Naive B cell (primary cell): ENCODE results near the gene SPP1. TPM values are rescaled to one million over a fixed set of nuclear protein-coding genes. Genes with fewer than 3 reads are reported as not detected.
"Not testable (repeated sequence)": the region's sequence is repeated elsewhere in the genome, so short reads cannot be mapped to it uniquely, and the experiment has no call there.

Source experiments
- ATAC-seq, 2 donors: fragments of 150-1000 bp; cut with Tn5 transposase; 2 replicates each; pipeline ENCODE4 v1.10.0; 2021; ENCODE audit warnings: low read depth in 2 of 2, mild to moderate bottlenecking in 2 of 2, moderate library complexity in 2 of 2
- DNase-seq: peaks from one replicate; pipeline ENCODE4 v3.0.0; 2022
- H3K27ac Mint-ChIP-seq, 6 donors: one replicate each; pipeline ENCODE4 v1.8.0; 2020 to 2022; ENCODE audit warnings: mild to moderate bottlenecking in 6 of 6, mixed read lengths in 6 of 6, moderate library complexity in 5 of 6, inconsistent platforms in 2 of 6
- H3K27me3 Mint-ChIP-seq, 3 donors: one replicate each; pipeline ENCODE4 v1.8.0; 2021 to 2022; ENCODE audit warnings: mixed read lengths in 3 of 3, mild to moderate bottlenecking in 1 of 3
- H3K36me3 Mint-ChIP-seq, 2 donors: one replicate each; pipeline ENCODE4 v1.8.0; 2020 to 2022; ENCODE audit warnings: mixed read lengths in 2 of 2, inconsistent platforms in 1 of 2, mild to moderate bottlenecking in 1 of 2
- H3K4me1 Mint-ChIP-seq, 3 donors: one replicate each; pipeline ENCODE4 v1.8.0; 2020 to 2022; ENCODE audit warnings: mixed read lengths in 3 of 3, inconsistent platforms in 1 of 3, mild to moderate bottlenecking in 1 of 3, moderate library complexity in 1 of 3
- H3K4me3 Mint-ChIP-seq, 8 donors: one replicate each; pipeline ENCODE4 v1.8.0; 2020 to 2022; ENCODE audit warnings: mild to moderate bottlenecking in 8 of 8, mixed read lengths in 8 of 8, moderate library complexity in 8 of 8, inconsistent platforms in 2 of 8
- H3K9me3 Mint-ChIP-seq, 7 donors: one replicate each; pipeline ENCODE4 v1.8.0; 2020 to 2022; ENCODE audit warnings: mixed read lengths in 7 of 7, mild to moderate bottlenecking in 5 of 7, inconsistent platforms in 2 of 7, moderate library complexity in 1 of 7
- polyA plus RNA-seq, 6 donors: library from polyadenylated mRNA; unstranded; fragments of 300-500 nt; fragmentation: Illumina TruSeq; gene quantifications; one replicate each; pipeline ENCODE4 v1.2.3, GENCODE V29; 2021; ENCODE audit warnings: low read depth in 6 of 6

The SPP1 gene
- polyA plus RNA-seq, 6 donors from 2014 or later: not detected

GRCh38 chr4:88025868-88026661 lies 50.6 kb downstream of the SPP1 start:
- peaks cover 10 to 14% of the 10 kb centered on the region in 2 donors for H3K36me3 Mint-ChIP-seq
- H3K4me3 Mint-ChIP-seq: peak overlapping the region in 1 of 8 donors; percentile 46
- not testable (repeated sequence) for H3K27me3 Mint-ChIP-seq, H3K27ac Mint-ChIP-seq, H3K4me1 Mint-ChIP-seq, DNase-seq, ATAC-seq
- peaks cover 7 to 14% (median 12%) of the 10 kb centered on the region in 7 donors for H3K9me3 Mint-ChIP-seq

GRCh38 chr4:88027611-88028608 lies 52.4 kb downstream of the SPP1 start:
- Mint-ChIP-seq H3K27me3 (no peaks in the 10 kb centered on the region), H3K4me3 (no peak overlapping the region)

DNA sequence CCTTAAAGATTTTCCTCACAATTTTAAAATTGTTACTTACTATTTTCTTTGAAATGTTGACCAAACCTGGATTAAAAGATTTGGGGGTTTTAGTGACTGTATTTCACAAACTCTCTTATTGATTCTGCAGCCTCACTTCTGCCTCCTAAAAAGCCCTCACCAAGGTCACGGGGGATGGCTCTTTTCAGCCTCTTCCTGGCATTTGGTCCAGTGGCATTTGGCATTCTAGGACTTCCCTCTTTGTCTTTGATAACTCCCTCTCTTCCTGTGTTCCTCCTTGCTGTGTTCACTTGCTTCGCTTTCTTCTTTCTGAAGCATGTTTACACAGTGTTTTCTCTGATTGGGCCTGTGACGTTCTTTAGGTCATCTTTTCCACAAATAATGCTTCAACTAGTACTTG lies 53.4 kb downstream of the SPP1 start:
- Mint-ChIP-seq H3K9me3 (peaks cover 7 to 14% (median 12%) of the 10 kb centered on the region in 7 donors), H3K27me3 (no peaks in the 10 kb centered on the region), H3K36me3 (peaks cover 10 to 14% of the 10 kb centered on the region in 2 donors), H3K27ac (no peak overlapping the region), H3K4me3 (no peak overlapping the region), H3K4me1 (peaks cover 0 to 4% (median 0%) of the 10 kb centered on the region in 3 donors)
- DNase-seq (no peak), ATAC-seq (no peak)

More at GRCh38 chr4:88027611-88028608, 52.4 kb downstream of the SPP1 start:
- DNase-seq (no peak), ATAC-seq (no peak)
- Mint-ChIP-seq H3K4me1 (peaks cover 0 to 4% (median 0%) of the 10 kb centered on the region in 3 donors), H3K27ac (peak overlapping the region in 1 of 6 donors; percentile 43), H3K9me3 (peaks cover 7 to 14% (median 12%) of the 10 kb centered on the region in 7 donors), H3K36me3 (peaks cover 10 to 14% of the 10 kb centered on the region in 2 donors)

- H3K27me3 Mint-ChIP-seq: no peaks in the 10 kb centered on the region
- no peak for DNase-seq
- H3K36me3 Mint-ChIP-seq: peaks cover 10 to 14% of the 10 kb centered on the region in 2 donors
- H3K9me3 Mint-ChIP-seq: peaks cover 7 to 13% (median 12%) of the 10 kb centered on the region in 7 donors
- H3K27ac Mint-ChIP-seq: peak overlapping the region in 1 of 6 donors; percentile 37
- ATAC-seq: no peak
- H3K4me1 Mint-ChIP-seq: peaks cover 0 to 4% (median 0%) of the 10 kb centered on the region in 3 donors
- H3K4me3 Mint-ChIP-seq: no peak overlapping the region
Measured at GRCh38 chr4:88029556-88029955, 54.0 kb downstream of the SPP1 start.

DNA sequence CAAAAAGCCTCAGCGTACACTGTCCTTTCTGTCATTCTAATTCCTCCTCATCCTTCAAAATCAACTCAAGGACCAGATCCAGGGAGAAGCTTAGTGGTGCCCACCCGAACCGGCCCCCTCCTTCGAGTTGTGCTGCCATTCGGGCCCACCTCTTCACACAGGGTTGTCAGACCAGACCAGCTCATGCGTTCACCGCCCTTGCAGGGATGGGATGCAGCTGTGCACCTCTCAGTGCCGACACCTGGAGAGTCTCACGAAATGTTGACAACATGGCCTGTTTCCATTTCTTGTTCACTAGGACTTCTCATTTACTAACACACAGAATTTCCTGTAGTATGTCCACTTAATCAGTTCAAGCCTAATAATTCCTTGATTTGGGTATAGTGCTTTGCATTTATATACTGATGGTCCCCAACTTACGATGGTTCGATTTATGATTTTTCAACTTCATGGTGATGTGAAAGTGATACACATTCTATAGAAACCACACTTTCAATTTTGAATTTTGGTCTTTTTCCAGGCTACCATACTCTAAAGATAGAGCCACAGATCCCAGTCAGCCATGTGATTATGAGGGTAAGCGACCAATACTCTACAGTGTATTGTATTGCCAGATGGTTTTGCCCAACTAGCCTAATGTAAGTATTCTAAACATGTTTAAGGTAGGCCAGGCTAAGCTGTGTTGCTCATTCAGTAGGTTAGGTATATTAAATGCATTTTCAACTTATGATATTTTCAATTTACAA lies 55.2 kb downstream of the SPP1 start:
- Mint-ChIP-seq H3K9me3 (peaks cover 6 to 12% (median 8%) of the 10 kb centered on the region in 7 donors), H3K4me1 (peaks cover 0 to 4% (median 4%) of the 10 kb centered on the region in 3 donors), H3K4me3 (no peak overlapping the region), H3K27ac (peak overlapping the region in 1 of 6 donors; percentile 8), H3K36me3 (peaks cover 8 to 10% of the 10 kb centered on the region in 2 donors), H3K27me3 (no peaks in the 10 kb centered on the region)
- DNase-seq (no peak), ATAC-seq (no peak)

Other genes starting within 250 kb of the SPP1 start
- gene IBSP, start 176.2 kb upstream of the SPP1 start, polyA plus RNA-seq: not detected
- gene MEPE, start 142.7 kb upstream of the SPP1 start, polyA plus RNA-seq: not detected
- 1 to 10 TPM; 1.1 to 5.2 (median 2.2) TPM for gene PKD2, start 31.9 kb downstream of the SPP1 start, polyA plus RNA-seq
- 1 to 10 TPM in 1 of 6 donors, under 1 TPM in 4, not detected in 1; 0.20 to 1.1 (median 0.49) TPM for gene ABCG2, start 182.9 kb downstream of the SPP1 start, polyA plus RNA-seq